ENCODE measurements around the gene THBS2. TPM values are rescaled to one million over a fixed set of nuclear protein-coding genes. Genes with fewer than 3 reads are reported as not detected.

THBS2 gene
- total RNA-seq, 2 experiments from 2014 or later: not detected

- intact Hi-C loops (cut with micrococcal nuclease): no loop called here
- peak; percentile 7 for DNase-seq
Measured at GRCh38 chr6:169188051-169188470, 65.6 kb downstream of the THBS2 start.

GRCh38 chr6:169186496-169187169 lies 67.0 kb downstream of the THBS2 start:
- ATAC-seq (peak; percentile 8), DNase-seq (no peak)
- H3K36me3 Mint-ChIP-seq (ENCODE audit: low read depth): no peaks in the 10 kb centered on the region
- CTCF ChIA-PET: no interaction called here
- intact Hi-C loops (cut with micrococcal nuclease): no loop called here
- no peak overlapping the region for H3K4me3 Mint-ChIP-seq
- H3K9me3 Mint-ChIP-seq: no peaks in the 10 kb centered on the region
- POLR2A ChIA-PET: interaction anchor here (0.7 kb wide), 1 partner anchor 853 kb away, joined by 3 read pairs; no protein-coding TSS in a partner anchor
- peaks cover 2% of the 10 kb centered on the region for H3K27me3 Mint-ChIP-seq
- peaks cover 8% of the 10 kb centered on the region for H3K4me1 Mint-ChIP-seq (ENCODE audit: low read depth)
- no peak for TF ChIP-seq CTCF (IDR thresholded peaks at IDR 0.05)
- no peak overlapping the region for H3K27ac Mint-ChIP-seq

More at GRCh38 chr6:169188051-169188470, 65.6 kb downstream of the THBS2 start:
- Mint-ChIP-seq H3K27ac (no peak overlapping the region), H3K4me3 (no peak overlapping the region), H3K27me3 (peaks cover 2% of the 10 kb centered on the region), H3K36me3 (ENCODE audit: low read depth) (no peaks in the 10 kb centered on the region), H3K9me3 (no peaks in the 10 kb centered on the region), H3K4me1 (ENCODE audit: low read depth) (peaks cover 8% of the 10 kb centered on the region)
- POLR2A ChIA-PET: interaction anchor here (0.5 kb wide), 1 partner anchor 327 kb away, joined by 4 read pairs; no protein-coding TSS in a partner anchor
- TF ChIP-seq CTCF (IDR thresholded peaks at IDR 0.05): no peak
- CTCF ChIA-PET: no interaction called here
- peak; percentile 64 for ATAC-seq

- POLR2A ChIA-PET: no interaction called here
- no peaks in the 10 kb centered on the region for H3K36me3 Mint-ChIP-seq (ENCODE audit: low read depth)
- H3K9me3 Mint-ChIP-seq: no peaks in the 10 kb centered on the region
- DNase-seq: no peak
- intact Hi-C loops (cut with micrococcal nuclease): no loop called here
- peaks cover 8% of the 10 kb centered on the region for H3K4me1 Mint-ChIP-seq (ENCODE audit: low read depth)
- no peak overlapping the region for H3K4me3 Mint-ChIP-seq
- no peak for ATAC-seq
- no peak for TF ChIP-seq CTCF (IDR thresholded peaks at IDR 0.05)
- peaks cover 4% of the 10 kb centered on the region for H3K27me3 Mint-ChIP-seq
- no peak overlapping the region for H3K27ac Mint-ChIP-seq
- CTCF ChIA-PET: no interaction called here
Measured at GRCh38 chr6:169185692-169186485, 67.8 kb downstream of the THBS2 start.

GRCh38 chr6:169185011-169185521 lies 68.6 kb downstream of the THBS2 start:
- Mint-ChIP-seq H3K27ac (no peak overlapping the region), H3K9me3 (no peaks in the 10 kb centered on the region), H3K36me3 (ENCODE audit: low read depth) (no peaks in the 10 kb centered on the region), H3K4me3 (no peak overlapping the region), H3K4me1 (ENCODE audit: low read depth) (peaks cover 8% of the 10 kb centered on the region), H3K27me3 (peaks cover 5% of the 10 kb centered on the region)
- TF ChIP-seq CTCF (IDR thresholded peaks at IDR 0.05): no peak
- intact Hi-C loops (cut with micrococcal nuclease): no loop called here
- ChIA-PET CTCF (no interaction called here), POLR2A (no interaction called here)
- ATAC-seq (no peak), DNase-seq (no peak)

GRCh38 chr6:169184419-169184818 lies 69.2 kb downstream of the THBS2 start:
- Mint-ChIP-seq H3K36me3 (ENCODE audit: low read depth) (no peaks in the 10 kb centered on the region), H3K27ac (no peak overlapping the region), H3K27me3 (peaks cover 5% of the 10 kb centered on the region), H3K4me3 (no peak overlapping the region), H3K4me1 (ENCODE audit: low read depth) (peaks cover 8% of the 10 kb centered on the region), H3K9me3 (no peaks in the 10 kb centered on the region)
- CTCF ChIA-PET: no interaction called here
- no peak for TF ChIP-seq CTCF (IDR thresholded peaks at IDR 0.05)
- intact Hi-C loops (cut with micrococcal nuclease): no loop called here
- POLR2A ChIA-PET: no interaction called here
- ATAC-seq (no peak), DNase-seq (no peak)
